LNCaP clone FGC (cell line): Measurements from ENCODE around the gene UBE2D3.
A peak's percentile ranks its signal among the peaks of the same experiment; 100 is the strongest.

Source experiments
- DNase-seq: peaks from one replicate; pipeline ENCODE4 v3.0.0-alpha.2; 2011; ENCODE audit warnings: low read depth
- H3K4me3 ChIP-seq: 2 replicates; pipeline ENCODE4 v1.5.1; 2011; ENCODE audit warnings: mild to moderate bottlenecking, low read depth, low read length, control low read depth
- CTCF ChIP-seq: IDR thresholded peaks from 2 replicates; pipeline ENCODE4 v1.5.1; 2012; ENCODE audit warnings: mild to moderate bottlenecking; ENCODE audit not compliant: control insufficient read depth, insufficient read depth; ENCODE audit errors: extremely low read depth

UBE2D3 gene

GRCh38 chr4:102849579-102850104 lies 22.3 kb upstream of the UBE2D3 start:
- 0 out of 2 replicates have a peak, but pooled peaks have one; percentile 9 for TF ChIP-seq CTCF
- no peak overlapping the region for H3K4me3 ChIP-seq
- DNase-seq = no peak

- DNase-seq = no peak
- H3K4me3 ChIP-seq = no peak overlapping the region
- no peak for TF ChIP-seq CTCF
Measured at GRCh38 chr4:102847687-102848086, 20.3 kb upstream of the UBE2D3 start.

- DNase-seq = no peak
- H3K4me3 ChIP-seq = no peak overlapping the region
- no peak for TF ChIP-seq CTCF
Measured at GRCh38 chr4:102843938-102844337, 16.6 kb upstream of the UBE2D3 start.

GRCh38 chr4:102843273-102843672 lies 15.9 kb upstream of the UBE2D3 start:
- no peak overlapping the region for H3K4me3 ChIP-seq
- no peak for TF ChIP-seq CTCF
- no peak for DNase-seq

- H3K4me3 ChIP-seq = no peak overlapping the region
- DNase-seq = no peak
- TF ChIP-seq CTCF = no peak
Measured at GRCh38 chr4:102842367-102842766, 15.0 kb upstream of the UBE2D3 start.

- H3K4me3 ChIP-seq = no peak overlapping the region
- no peak for DNase-seq
- no peak for TF ChIP-seq CTCF
Measured at GRCh38 chr4:102836596-102836995, 9.2 kb upstream of the UBE2D3 start.

GRCh38 chr4:102832667-102833066 lies 5.3 kb upstream of the UBE2D3 start:
- no peak for DNase-seq
- TF ChIP-seq CTCF = no peak
- no peak overlapping the region for H3K4me3 ChIP-seq
